OCI-M2 (cell line): ENCODE data around the gene NOS3.
"Not testable (repeated sequence)": the region's sequence is repeated elsewhere in the genome, so short reads cannot be mapped to it uniquely, and the experiment has no call there.

Experiments
- DNase-seq: peaks from one replicate; lab custom pipeline; 2025; ENCODE audit not compliant: unreplicated experiment; lab: John Stamatoyannopoulos, UW

NOS3 gene

GRCh38 chr7:151015967-151016366, 25.1 kb downstream of the NOS3 start:
- DNase-seq: no peak

GRCh38 chr7:151016505-151016904, 25.7 kb downstream of the NOS3 start:
- DNase-seq: no peak

GRCh38 chr7:151016942-151017341, 26.1 kb downstream of the NOS3 start:
- DNase-seq: no peak

- no peak for DNase-seq
These were observed 26.6 kb downstream of the NOS3 start for GRCh38 chr7:151017370-151017952.

- DNase-seq: peak; percentile 96
These were observed 27.2 kb downstream of the NOS3 start for GRCh38 chr7:151017953-151018420.

GRCh38 chr7:151018421-151019129, 27.8 kb downstream of the NOS3 start:
- DNase-seq: no peak

- no peak for DNase-seq
These were observed 28.3 kb downstream of the NOS3 start for GRCh38 chr7:151019130-151019447.

- DNase-seq: no peak
These were observed 29.4 kb downstream of the NOS3 start for GRCh38 chr7:151020231-151020630.

- DNase-seq: no peak
These were observed 32.4 kb downstream of the NOS3 start for GRCh38 chr7:151023232-151023631.

GRCh38 chr7:151024435-151025056, 33.7 kb downstream of the NOS3 start, which contains the start of gene ATG9B:
Gene ATG9B, minus strand, starts transcription at chr7:151024494. Its CDS starts 71 bp downstream, at chr7:151024423.
- DNase-seq: no peak

GRCh38 chr7:151025924-151026671, 35.3 kb downstream of the NOS3 start:
- no peak for DNase-seq

- peak; percentile 83 for DNase-seq
These were observed 36.2 kb downstream of the NOS3 start for GRCh38 chr7:151026771-151027727.

GRCh38 chr7:151027728-151028130, 36.9 kb downstream of the NOS3 start:
- not testable (repeated sequence) for DNase-seq

- peak; percentile 98 for DNase-seq
These were observed 37.5 kb downstream of the NOS3 start, which contains the start of gene ABCB8 for GRCh38 chr7:151028131-151028947. Gene ABCB8, plus strand, starts transcription at chr7:151028450. Its CDS starts 66 bp downstream, at chr7:151028516.

- DNase-seq: no peak
These were observed 38.2 kb downstream of the NOS3 start for GRCh38 chr7:151028948-151029501.

- no peak for DNase-seq
These were observed 40.2 kb downstream of the NOS3 start for GRCh38 chr7:151031011-151031410.

GRCh38 chr7:151032936-151033863, 42.4 kb downstream of the NOS3 start:
- no peak for DNase-seq

GRCh38 chr7:151033864-151034249, 43.0 kb downstream of the NOS3 start:
- no peak for DNase-seq
